NAMALWA (cell line): ENCODE measurements around the gene CXXC4.

Source experiments
- DNase-seq: peaks from one replicate; pipeline ENCODE4 v3.0.0-alpha.2; 2015; ENCODE audit warnings: low spot score

Gene CXXC4

GRCh38 chr4:104494822-104495559, at the start of gene CXXC4:
Gene CXXC4, minus strand, starts transcription at chr4:104494894. Its CDS starts 3,092 bp downstream, at chr4:104491802.
- no peak for DNase-seq

DNA sequence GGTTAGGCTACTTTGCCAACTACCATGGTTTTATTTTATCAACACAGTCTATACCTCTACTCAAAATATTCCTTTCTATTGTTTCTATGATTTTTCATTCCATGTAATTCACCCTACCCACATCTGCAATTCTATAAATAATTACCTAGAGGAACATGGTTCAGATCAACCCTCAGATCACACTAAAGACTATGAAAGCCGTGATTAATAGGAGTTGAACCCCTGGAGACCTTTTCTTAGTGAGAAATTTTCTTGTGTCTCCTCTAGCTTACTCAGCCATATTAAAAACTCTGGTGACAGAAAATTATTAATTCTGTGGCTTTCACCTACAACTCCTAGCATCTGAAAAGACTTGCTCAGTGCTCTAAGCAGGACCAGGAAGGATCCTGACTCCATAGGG, 38.5 kb upstream of the CXXC4 start:
- no peak for DNase-seq

DNA sequence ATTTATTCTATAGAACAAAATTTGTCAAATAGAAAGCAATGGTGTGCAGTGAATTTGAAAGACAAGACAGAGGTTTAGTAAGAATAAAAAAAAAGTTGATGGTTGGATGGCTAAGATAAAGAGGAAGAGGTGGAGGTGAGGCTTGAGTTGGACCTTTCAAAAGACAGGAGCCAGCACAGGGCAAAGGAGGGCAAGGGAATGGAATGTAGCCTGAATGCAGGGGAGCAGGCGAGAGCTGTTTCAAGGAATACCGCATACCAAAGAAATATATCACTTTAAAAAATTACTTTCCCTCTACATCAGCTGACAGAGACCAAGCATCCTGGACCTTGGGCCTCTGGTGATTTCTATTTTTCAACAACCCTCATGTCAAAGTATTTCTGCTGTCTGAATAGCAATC, 38.0 kb upstream of the CXXC4 start:
- no peak for DNase-seq

DNA sequence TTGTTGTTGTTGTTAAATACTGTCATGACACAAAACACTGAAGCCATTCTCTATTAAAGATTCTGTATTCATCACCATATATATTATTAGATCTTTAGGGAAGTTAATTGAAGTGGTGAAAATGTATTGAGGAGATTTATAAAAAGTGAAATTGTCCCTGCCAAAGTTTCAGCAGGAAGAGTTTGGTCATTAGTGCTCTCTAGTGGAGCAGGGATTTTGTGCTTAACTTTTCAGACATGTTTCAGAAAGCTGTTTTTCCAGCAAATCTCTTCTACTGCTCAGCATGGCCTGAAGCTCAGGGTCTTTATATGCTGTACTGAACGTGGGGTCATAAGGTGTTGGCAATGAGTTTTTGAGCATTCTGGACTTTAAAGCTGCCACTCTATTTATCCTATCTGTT, 36.7 kb upstream of the CXXC4 start:
- DNase-seq = no peak

GRCh38 chr4:104530426-104530825, 35.7 kb upstream of the CXXC4 start:
- no peak for DNase-seq

DNA sequence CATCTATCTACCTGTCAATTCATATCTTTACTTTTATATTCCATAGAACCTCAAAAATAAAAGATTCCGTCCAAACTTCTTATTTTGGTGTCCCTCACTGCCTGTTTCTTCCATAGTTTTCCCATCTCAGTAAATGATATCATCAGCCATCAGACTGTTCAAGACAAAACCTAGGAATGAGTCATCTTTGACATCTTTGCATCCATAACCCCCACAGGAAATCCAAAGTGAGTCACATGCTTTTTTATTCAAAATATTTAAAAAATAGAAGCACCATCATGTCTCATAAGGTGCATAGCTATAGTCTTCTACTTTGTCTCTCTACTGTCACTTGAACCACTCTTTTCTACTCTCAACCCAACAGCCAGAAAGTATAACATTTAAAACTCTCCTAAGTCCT, 29.9 kb upstream of the CXXC4 start:
- DNase-seq = no peak

DNA sequence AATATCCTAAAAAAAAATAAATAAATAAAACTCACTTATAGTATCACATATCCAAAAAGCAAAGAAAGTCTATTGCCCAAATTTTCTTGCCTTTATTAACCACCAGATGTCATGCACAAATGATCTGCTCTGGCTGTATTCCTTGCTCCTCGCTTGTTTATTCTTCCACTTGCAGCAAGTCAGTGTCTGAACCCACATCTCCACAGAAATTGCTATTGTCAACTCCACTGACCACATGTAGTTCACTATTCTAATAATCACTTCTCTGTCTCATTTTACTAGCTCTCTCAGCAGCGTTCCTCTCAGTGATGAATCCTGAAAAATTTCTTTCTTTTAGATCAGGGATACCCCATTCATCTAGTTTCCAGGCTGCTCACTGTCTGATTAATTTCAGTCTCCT, 29.3 kb upstream of the CXXC4 start:
- no peak for DNase-seq

- no peak for DNase-seq
These were observed 24.9 kb upstream of the CXXC4 start for GRCh38 chr4:104519588-104519987.

GRCh38 chr4:104516884-104517283, 22.2 kb upstream of the CXXC4 start:
- no peak for DNase-seq

GRCh38 chr4:104508224-104508623, 13.5 kb upstream of the CXXC4 start:
- no peak for DNase-seq

GRCh38 chr4:104507112-104507511, 12.4 kb upstream of the CXXC4 start:
- no peak for DNase-seq

- no peak for DNase-seq
These were observed 9.8 kb upstream of the CXXC4 start for GRCh38 chr4:104504536-104504935.

DNA sequence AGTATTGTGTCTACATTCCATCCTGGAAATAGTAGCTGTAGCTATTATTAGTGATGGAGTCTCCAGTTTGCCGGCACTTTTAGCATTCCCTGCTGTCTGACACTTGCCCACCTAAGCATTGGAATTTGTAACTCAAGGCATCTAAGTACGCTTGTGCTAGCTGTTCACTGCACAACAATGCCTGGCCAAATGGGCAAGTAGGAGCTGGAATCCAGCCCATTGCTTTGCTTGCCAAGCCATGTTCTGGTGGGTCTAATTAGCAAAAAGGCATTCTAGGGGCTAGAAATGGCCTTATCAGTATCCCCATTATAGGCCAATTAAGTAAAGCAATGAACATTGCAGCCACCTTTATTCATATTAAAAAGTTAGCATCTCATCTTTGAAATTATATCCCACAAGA, 7.8 kb upstream of the CXXC4 start:
- no peak for DNase-seq

DNA sequence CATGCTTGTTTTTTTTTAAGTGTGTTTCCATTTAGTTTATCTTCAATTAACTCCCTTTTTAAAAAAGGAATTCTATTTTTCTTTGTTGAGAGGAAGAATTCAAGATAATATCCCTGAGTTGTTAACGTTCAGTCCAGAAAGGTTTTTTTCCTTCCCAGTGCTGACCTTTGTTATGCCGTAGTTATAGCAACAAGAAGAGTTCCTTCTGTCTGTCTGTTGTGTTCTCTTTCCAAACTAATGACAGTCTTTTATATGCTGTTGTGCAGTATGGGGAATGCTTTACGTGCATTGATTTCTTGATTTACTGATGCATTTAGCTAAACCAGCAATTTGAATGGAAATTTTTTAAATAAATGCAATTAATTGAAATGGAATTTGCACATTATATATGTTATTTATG, 6.6 kb upstream of the CXXC4 start:
- DNase-seq = no peak

- no peak for DNase-seq
These were observed 5.7 kb upstream of the CXXC4 start for GRCh38 chr4:104500442-104500841.

GRCh38 chr4:104494185-104494584, 509 bp downstream of the CXXC4 start:
- no peak for DNase-seq

- no peak for DNase-seq
These were observed 1.4 kb downstream of the CXXC4 start for GRCh38 chr4:104493081-104493831.

DNA sequence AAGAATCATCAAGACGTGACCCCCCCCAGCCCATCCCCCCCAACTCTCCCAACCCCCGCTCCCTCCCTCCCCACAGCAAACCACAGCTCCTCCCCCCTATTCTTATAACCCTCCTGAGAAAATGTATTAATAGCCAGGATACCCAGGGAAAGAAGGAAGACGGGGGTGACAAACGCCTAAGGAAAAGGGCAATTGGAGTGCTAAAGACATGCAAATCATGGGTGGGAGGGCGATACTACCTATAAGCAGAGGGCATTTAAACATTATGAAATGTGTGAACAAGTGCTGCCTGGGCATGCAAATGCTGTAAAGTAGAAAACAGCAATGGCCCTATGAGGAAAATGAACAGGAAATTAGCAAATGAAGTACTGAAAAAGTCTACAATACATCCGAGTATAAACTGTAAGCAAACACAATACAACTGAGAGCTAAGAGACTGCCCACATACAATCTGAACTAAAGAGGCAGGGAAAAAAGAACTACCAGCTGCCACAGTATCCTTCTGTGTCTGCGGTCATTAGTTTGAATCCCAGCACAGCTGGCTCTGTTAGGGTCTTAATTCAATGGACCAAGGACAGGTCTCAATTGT, 2.4 kb downstream of the CXXC4 start:
- DNase-seq = no peak

DNA sequence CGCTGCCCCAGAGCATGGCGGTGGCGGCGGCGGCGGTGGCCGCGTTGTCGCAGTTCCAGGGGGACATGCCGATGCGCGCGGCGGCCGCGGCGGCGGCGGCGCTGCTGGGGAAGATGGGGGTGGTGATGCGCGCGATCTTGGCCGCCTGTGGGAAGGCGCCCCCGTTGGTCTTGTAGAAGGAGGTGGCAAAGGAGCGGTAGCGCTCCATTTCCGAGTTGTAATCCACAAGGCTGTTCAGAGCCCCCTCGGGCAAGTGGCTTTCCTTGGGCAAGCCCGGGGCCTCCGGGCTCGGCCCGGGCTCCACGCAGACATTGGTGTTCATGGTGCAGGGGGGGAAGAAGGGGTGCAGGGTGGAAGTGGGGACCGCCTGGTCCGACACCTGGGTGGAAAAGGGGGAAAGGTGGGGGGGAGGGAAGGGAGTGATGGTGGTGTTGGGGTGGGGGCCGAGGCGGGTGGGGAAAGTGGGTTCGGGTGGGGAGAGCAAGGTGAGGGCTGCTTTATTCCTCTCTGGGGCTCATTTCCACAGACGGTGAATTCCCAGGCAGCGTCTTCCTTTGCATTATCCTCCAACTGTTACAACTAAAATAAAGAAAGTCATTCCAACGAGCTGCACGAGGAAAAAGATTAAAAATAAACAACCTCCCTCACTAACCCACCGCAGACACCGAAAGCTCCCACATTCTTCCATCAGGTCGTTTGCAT, 3.1 kb downstream of the CXXC4 start:
- DNase-seq = no peak

- DNase-seq = peak; percentile 7
These were observed 3.8 kb downstream of the CXXC4 start for GRCh38 chr4:104490770-104491480.

DNA sequence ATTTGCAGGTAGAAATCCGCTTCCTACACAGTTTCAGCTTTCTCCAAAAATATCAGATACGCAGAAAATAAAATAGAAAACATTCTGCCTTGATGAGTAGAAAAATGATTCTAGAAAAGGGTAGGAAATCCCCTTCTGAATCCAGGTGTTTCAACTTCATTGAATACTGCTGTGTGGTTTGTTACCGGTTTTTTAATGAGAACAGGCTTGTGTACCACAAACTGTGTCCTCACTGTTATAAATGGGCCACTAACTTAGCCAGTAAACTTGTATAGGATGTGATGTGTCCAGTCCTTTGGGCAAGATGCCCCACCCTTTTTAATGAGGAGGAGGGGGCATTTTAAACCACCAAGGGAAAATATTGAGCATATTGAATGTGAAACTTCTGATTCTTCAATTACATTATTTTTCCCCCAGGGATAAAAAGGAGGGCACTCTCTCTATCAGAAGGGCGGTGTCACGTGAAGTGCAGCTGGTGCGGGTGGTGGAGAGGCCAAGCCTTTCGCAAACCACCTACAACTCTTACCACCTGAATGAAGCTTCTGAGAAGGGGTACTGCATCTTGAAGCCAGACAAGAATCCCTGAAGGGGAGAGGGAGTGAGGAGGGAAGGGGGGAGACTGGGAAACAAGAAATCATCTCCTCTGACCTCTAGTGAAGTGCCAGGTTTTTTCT, 4.5 kb downstream of the CXXC4 start:
- DNase-seq = peak; percentile 12

DNA sequence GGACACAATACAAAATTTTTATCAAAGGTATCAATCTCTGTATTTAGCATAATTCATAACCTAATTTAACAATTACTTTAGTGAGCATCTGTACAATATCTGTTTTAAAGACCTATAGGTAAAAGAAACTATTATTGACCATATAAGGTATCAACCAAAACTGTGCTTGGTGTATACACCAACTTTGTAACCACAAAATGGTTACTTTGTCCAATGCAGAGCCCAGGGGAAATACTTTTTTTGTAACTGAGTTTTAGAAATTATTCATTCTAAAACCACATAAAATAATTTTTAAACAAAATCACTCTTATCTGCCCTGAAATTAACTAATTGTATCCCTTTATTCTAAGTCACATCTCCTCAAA, 5.0 kb downstream of the CXXC4 start:
- no peak for DNase-seq
